ENCODE results near the gene FBLN7. TPM values are rescaled to one million over a fixed set of nuclear protein-coding genes. Genes with fewer than 3 reads are reported as not detected.
A peak's percentile ranks its signal among the peaks of the same experiment; 100 is the strongest.
"Not testable (repeated sequence)": the region's sequence is repeated elsewhere in the genome, so short reads cannot be mapped to it uniquely, and the experiment has no call there.

Gene FBLN7
- 2.2 and 5.8 TPM in 2 replicates for total RNA-seq

GRCh38 chr2:112138159-112139032, at the start of gene FBLN7:
Gene FBLN7 (plus strand): TSS chr2:112138385. CDS start chr2:112138656, 271 bp downstream.
- no peak for DNase-seq (ENCODE audit: extremely low read depth, low read depth, low spot score)

GRCh38 chr2:112089375-112089774, 48.8 kb upstream of the FBLN7 start:
- no peak for DNase-seq (ENCODE audit: extremely low read depth, low read depth, low spot score)

GRCh38 chr2:112092286-112093041, 45.7 kb upstream of the FBLN7 start:
- DNase-seq (ENCODE audit: extremely low read depth, low read depth, low spot score): no peak

GRCh38 chr2:112093216-112093615, 45.0 kb upstream of the FBLN7 start:
- DNase-seq (ENCODE audit: extremely low read depth, low read depth, low spot score): no peak

GRCh38 chr2:112095681-112096080, 42.5 kb upstream of the FBLN7 start:
- no peak for DNase-seq (ENCODE audit: extremely low read depth, low read depth, low spot score)

GRCh38 chr2:112096098-112096497, 42.1 kb upstream of the FBLN7 start:
- DNase-seq (ENCODE audit: extremely low read depth, low read depth, low spot score): no peak

- DNase-seq (ENCODE audit: extremely low read depth, low read depth, low spot score): no peak
Observed at GRCh38 chr2:112108178-112108832, 29.9 kb upstream of the FBLN7 start.

GRCh38 chr2:112109278-112109677, 28.9 kb upstream of the FBLN7 start:
- no peak for DNase-seq (ENCODE audit: extremely low read depth, low read depth, low spot score)

GRCh38 chr2:112110966-112111365, 27.2 kb upstream of the FBLN7 start:
- DNase-seq (ENCODE audit: extremely low read depth, low read depth, low spot score): no peak

- DNase-seq (ENCODE audit: extremely low read depth, low read depth, low spot score): not testable (repeated sequence)
Observed at GRCh38 chr2:112113354-112113753, 24.8 kb upstream of the FBLN7 start.

- no peak for DNase-seq (ENCODE audit: extremely low read depth, low read depth, low spot score)
Observed at GRCh38 chr2:112118148-112118547, 20.0 kb upstream of the FBLN7 start.

- peak; percentile 42 for DNase-seq (ENCODE audit: extremely low read depth, low read depth, low spot score)
Observed at GRCh38 chr2:112121682-112122254, 16.4 kb upstream of the FBLN7 start.

- no peak for DNase-seq (ENCODE audit: extremely low read depth, low read depth, low spot score)
Observed at GRCh38 chr2:112129060-112129459, 9.1 kb upstream of the FBLN7 start.

- DNase-seq (ENCODE audit: extremely low read depth, low read depth, low spot score): no peak
Observed at GRCh38 chr2:112133344-112133743, 4.8 kb upstream of the FBLN7 start.

GRCh38 chr2:112134120-112134519, 4.1 kb upstream of the FBLN7 start:
- DNase-seq (ENCODE audit: extremely low read depth, low read depth, low spot score): no peak

- no peak for DNase-seq (ENCODE audit: extremely low read depth, low read depth, low spot score)
Observed at GRCh38 chr2:112136096-112136495, 2.1 kb upstream of the FBLN7 start.

GRCh38 chr2:112137516-112138158, 548 bp upstream of the FBLN7 start:
- no peak for DNase-seq (ENCODE audit: extremely low read depth, low read depth, low spot score)

GRCh38 chr2:112139033-112139614, 939 bp downstream of the FBLN7 start:
- DNase-seq (ENCODE audit: extremely low read depth, low read depth, low spot score): not testable (repeated sequence)

- not testable (repeated sequence) for DNase-seq (ENCODE audit: extremely low read depth, low read depth, low spot score)
Observed at GRCh38 chr2:112139661-112140204, 1.5 kb downstream of the FBLN7 start.
